ENCODE results near the gene TMTC1. TPM values are rescaled to one million over a fixed set of nuclear protein-coding genes. Genes with fewer than 3 reads are reported as not detected.

The TMTC1 gene
- total and polyA plus RNA-seq, 2 of the 8 experiments (the other 6 are each of a cell fraction or from before 2014, with no cell fraction given): 15.4 to 20.8 TPM

DNA sequence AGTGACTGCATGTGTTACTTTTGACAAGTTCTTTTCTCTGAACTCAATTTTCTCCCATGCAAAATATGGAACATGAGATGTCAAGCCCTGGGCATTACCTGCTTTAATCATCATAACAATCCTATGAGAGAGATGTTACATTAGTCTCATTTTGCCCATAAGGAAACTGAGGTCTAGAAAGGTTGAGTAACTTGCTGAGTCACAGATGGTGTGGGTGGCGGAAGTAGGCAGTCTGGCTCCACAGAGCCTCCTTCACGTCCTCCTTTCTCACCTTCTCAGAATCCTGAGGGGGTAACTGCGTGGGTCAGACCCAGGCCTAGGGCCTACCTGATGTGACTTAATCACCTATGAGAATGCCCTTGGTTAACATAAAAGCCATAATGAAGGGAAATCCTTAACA, 50.7 kb downstream of the TMTC1 start:
- no peak overlapping the region for H2BK20ac ChIP-seq (ENCODE audit: low read length)
- no peak overlapping the region for H4K5ac ChIP-seq (ENCODE audit: insufficient read length, low read depth, low read length)
- no peak overlapping the region for H4K8ac ChIP-seq (ENCODE audit: extremely low read depth, insufficient read depth, low read length)
- H2BK15ac ChIP-seq (ENCODE audit: low read length): no peak overlapping the region
- no peak overlapping the region for H3K27ac ChIP-seq (ENCODE audit: low read depth, low read length)
- H3K9me3 ChIP-seq (ENCODE audit: insufficient read depth in 2 of 2, low read depth in 1 of 2, low read length in 1 of 2): no peaks in the 10 kb centered on the region
- FAIRE-seq (no peak), DNase-seq (ENCODE audit: low read depth in 1 of 2, low spot score in 2 of 2) (no peak)
- no peak overlapping the region for H3K14ac ChIP-seq (ENCODE audit: insufficient read length)
- H3K36me3 ChIP-seq (ENCODE audit: control insufficient read depth in 2 of 4, insufficient read depth in 4 of 4, low read length in 3 of 4): peaks cover 0 to 2% (median 0%) of the 10 kb centered on the region in 4 experiments; a peak in 1 of 8 replicates
- H3K79me2 ChIP-seq (ENCODE audit: control insufficient read depth in 1 of 2, insufficient read depth in 2 of 2, low read length in 2 of 2): no peaks in the 10 kb centered on the region
- no peak overlapping the region for H3K56ac ChIP-seq (replicated peaks; ENCODE audit: insufficient read length, low read depth, low read length)
- H3K27me3 ChIP-seq (replicated peaks in 1 of 4; ENCODE audit: control insufficient read depth in 3 of 4, extremely low read depth in 1 of 4, insufficient read depth in 3 of 4, low read length in 3 of 4): no peaks in the 10 kb centered on the region
- no peak overlapping the region for H3K23ac ChIP-seq (ENCODE audit: insufficient read length)
- no peak overlapping the region for H3K9ac ChIP-seq (replicated peaks in 1 of 4; ENCODE audit: extremely low read depth in 1 of 4, low read depth in 3 of 4, low read length in 3 of 4)
- no peaks in the 10 kb centered on the region for H3K4me1 ChIP-seq (replicated peaks in 1 of 4; ENCODE audit: control insufficient read depth in 3 of 4, insufficient read depth in 4 of 4, low read length in 3 of 4)
- CTCF ChIA-PET (ENCODE audit: partially characterized antibody): interaction anchor here (1.1 kb wide), 1 partner anchor 11 kb away, joined by 3 read pairs; no protein-coding TSS in a partner anchor
- H2AK5ac ChIP-seq (ENCODE audit: low read depth, low read length): no peak overlapping the region
- H3K79me1 ChIP-seq (ENCODE audit: low read depth, low read length): no peaks in the 10 kb centered on the region
- WGBS, 2 experiments (ENCODE audit: extremely low coverage in 1 of 2, insufficient coverage in 1 of 2, insufficient read length in 1 of 2, insufficient replicate concordance in 2 of 2, low coverage in 1 of 2, low lambda C conversion rate in 2 of 2, missing lambda C conversion rate in 1 of 2): 79% methylated on average over 3 of the region's 3 CpGs; no CpG with 5 or more reads in 1 of the 2 experiments
- no peak overlapping the region for H2BK12ac ChIP-seq (ENCODE audit: low read depth, low read length)
- H2BK120ac ChIP-seq (replicated peaks; ENCODE audit: low read depth, low read length): no peak overlapping the region
- H3K4ac ChIP-seq (replicated peaks; ENCODE audit: insufficient read length, low read depth, low read length): no peak overlapping the region
- no peaks in the 10 kb centered on the region for H3K23me2 ChIP-seq (ENCODE audit: low read depth, low read length)
- H3K18ac ChIP-seq (ENCODE audit: extremely low read depth, low read length): no peak overlapping the region
- H3K4me3 ChIP-seq (ENCODE audit: extremely low read depth in 1 of 4, insufficient read depth in 2 of 4, low read depth in 3 of 4, low read length in 4 of 4): no peak overlapping the region
- H2BK5ac ChIP-seq (ENCODE audit: low read depth, low read length): no peak overlapping the region
- POLR2A ChIA-PET (ENCODE audit: partially characterized antibody): interaction anchor here (0.9 kb wide), 1 partner anchor 12 kb away, joined by 3 read pairs; no protein-coding TSS in a partner anchor
- no peak overlapping the region for H3K4me2 ChIP-seq (ENCODE audit: insufficient read depth in 1 of 2, low read depth in 2 of 2, low read length in 2 of 2)
- no peak overlapping the region for H2AFZ ChIP-seq (ENCODE audit: low read length)
- H4K91ac ChIP-seq (replicated peaks; ENCODE audit: insufficient read length, low read length): no peak overlapping the region
- peaks cover 2 to 4% of the 10 kb centered on the region in 2 experiments for H4K20me1 ChIP-seq (replicated peaks in 1 of 2; ENCODE audit: control insufficient read depth in 1 of 2, insufficient read depth in 2 of 2, low read length in 2 of 2)
- no peak for TF ChIP-seq HDAC2 (IDR thresholded peaks at IDR 0.05; ENCODE audit: borderline replicate concordance in 1 of 2, low read depth in 2 of 2, low read length in 2 of 2)
- no peak for TF ChIP-seq KDM4A (IDR thresholded peaks at IDR 0.05; ENCODE audit: low read depth, low read length, severe bottlenecking)
- TF ChIP-seq RBBP5 (IDR thresholded peaks at IDR 0.05; ENCODE audit: borderline replicate concordance, low read depth, low read length): no peak
- no peak for TF ChIP-seq NANOG (IDR thresholded peaks at IDR 0.05; ENCODE audit: insufficient read depth, low read depth, low read length, poor library complexity, severe bottlenecking)
- TF ChIP-seq PHF8 (conservative IDR thresholded peaks at IDR 0.05; ENCODE audit: low read depth, low read length): no peak
- no peak for TF ChIP-seq BCL11A (IDR thresholded peaks at IDR 0.05; ENCODE audit: low read depth in 2 of 2, low read length in 2 of 2)
- TF ChIP-seq BRCA1 (IDR thresholded peaks at IDR 0.05; ENCODE audit: low read depth, low read length): no peak
- no peak for TF ChIP-seq SIN3A (conservative IDR thresholded peaks at IDR 0.05 in 1 of 2, IDR thresholded peaks at IDR 0.05 in 1 of 2; ENCODE audit: low read depth in 1 of 2, low read length in 2 of 2)
- TF ChIP-seq, protein P1, sequence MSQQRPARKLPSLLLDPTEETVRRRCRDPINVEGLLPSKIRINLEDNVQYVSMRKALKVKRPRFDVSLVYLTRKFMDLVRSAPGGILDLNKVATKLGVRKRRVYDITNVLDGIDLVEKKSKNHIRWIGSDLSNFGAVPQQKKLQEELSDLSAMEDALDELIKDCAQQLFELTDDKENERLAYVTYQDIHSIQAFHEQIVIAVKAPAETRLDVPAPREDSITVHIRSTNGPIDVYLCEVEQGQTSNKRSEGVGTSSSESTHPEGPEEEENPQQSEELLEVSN (IDR thresholded peaks at IDR 0.05): no peak
- TF ChIP-seq EGR1 (IDR thresholded peaks at IDR 0.05; ENCODE audit: borderline replicate concordance, low read depth, low read length): no peak
- TF ChIP-seq EZH2 (IDR thresholded peaks at IDR 0.05; ENCODE audit: low read depth, low read length, severe bottlenecking): no peak
